ENCODE measurements around the gene NGB. TPM values are rescaled to one million over a fixed set of nuclear protein-coding genes. Genes with fewer than 3 reads are reported as not detected.

Gene NGB
- total and polyA plus RNA-seq, 4 donors = not detected

GRCh38 chr14:77238356-77238755, 32.6 kb downstream of the NGB start:
- Histone ChIP-seq H3K27me3 (ENCODE audit: control insufficient read depth in 3 of 3, insufficient read depth in 3 of 3, low read length in 2 of 3) (peaks cover 0 to 3% (median 0%) of the 10 kb centered on the region in 3 donors), H3K9ac (ENCODE audit: insufficient read depth in 1 of 2, low read length in 2 of 2) (no peak overlapping the region), H3K4me1 (ENCODE audit: control insufficient read depth in 5 of 5, insufficient read depth in 5 of 5, low read length in 5 of 5) (no peaks in the 10 kb centered on the region), H3K4me3 (no peak overlapping the region), H3K9me3 (ENCODE audit: control insufficient read depth in 4 of 4, insufficient read depth in 3 of 4, low read length in 3 of 4) (no peaks in the 10 kb centered on the region), H3K36me3 (ENCODE audit: control insufficient read depth in 4 of 4, insufficient read depth in 4 of 4, low read length in 4 of 4) (no peaks in the 10 kb centered on the region), H3K27ac (ENCODE audit: low read depth in 1 of 2, low read length in 1 of 2) (no peak overlapping the region)
- ATAC-seq (ENCODE audit: insufficient read depth, low FRiP score) = no peak
- 84 to 86% methylated on average over 3 of the region's 3 CpGs for WGBS, 2 donors
- no peak for TF ChIP-seq CTCF (IDR thresholded peaks at IDR 0.05; ENCODE audit: control extremely low read depth, extremely low read depth)
- no peak for DNase-seq

GRCh38 chr14:77236814-77237213, 34.2 kb downstream of the NGB start:
- TF ChIP-seq CTCF (IDR thresholded peaks at IDR 0.05; ENCODE audit: control extremely low read depth, extremely low read depth) = no peak
- DNase-seq = no peak
- H3K9me3 ChIP-seq (ENCODE audit: control insufficient read depth in 4 of 4, insufficient read depth in 3 of 4, low read length in 3 of 4) = peaks cover 0 to under 1% (median 0%) of the 10 kb centered on the region in 4 donors
- no peak overlapping the region for H3K9ac ChIP-seq (ENCODE audit: insufficient read depth in 1 of 2, low read length in 2 of 2)
- 69 to 78% methylated on average over 7 of the region's 7 CpGs for WGBS, 2 donors
- no peak overlapping the region for H3K4me3 ChIP-seq
- no peaks in the 10 kb centered on the region for H3K4me1 ChIP-seq (ENCODE audit: control insufficient read depth in 5 of 5, insufficient read depth in 5 of 5, low read length in 5 of 5)
- peaks cover 0 to 3% (median 0%) of the 10 kb centered on the region in 3 donors for H3K27me3 ChIP-seq (ENCODE audit: control insufficient read depth in 3 of 3, insufficient read depth in 3 of 3, low read length in 2 of 3)
- ATAC-seq (ENCODE audit: insufficient read depth, low FRiP score) = no peak
- H3K27ac ChIP-seq (ENCODE audit: low read depth in 1 of 2, low read length in 1 of 2) = no peak overlapping the region
- no peaks in the 10 kb centered on the region for H3K36me3 ChIP-seq (ENCODE audit: control insufficient read depth in 4 of 4, insufficient read depth in 4 of 4, low read length in 4 of 4)

- TF ChIP-seq CTCF (IDR thresholded peaks at IDR 0.05; ENCODE audit: control extremely low read depth, extremely low read depth) = no peak
- ATAC-seq (ENCODE audit: insufficient read depth, low FRiP score) = no peak
- Histone ChIP-seq H3K4me1 (ENCODE audit: control insufficient read depth in 5 of 5, insufficient read depth in 5 of 5, low read length in 5 of 5) (no peaks in the 10 kb centered on the region), H3K9ac (ENCODE audit: insufficient read depth in 1 of 2, low read length in 2 of 2) (no peak overlapping the region), H3K4me3 (no peak overlapping the region), H3K36me3 (ENCODE audit: control insufficient read depth in 4 of 4, insufficient read depth in 4 of 4, low read length in 4 of 4) (no peaks in the 10 kb centered on the region), H3K9me3 (ENCODE audit: control insufficient read depth in 4 of 4, insufficient read depth in 3 of 4, low read length in 3 of 4) (peaks cover 0 to 6% (median 3%) of the 10 kb centered on the region in 4 donors), H3K27me3 (ENCODE audit: control insufficient read depth in 3 of 3, insufficient read depth in 3 of 3, low read length in 2 of 3) (peaks cover 0 to 3% (median 0%) of the 10 kb centered on the region in 3 donors), H3K27ac (ENCODE audit: low read depth in 1 of 2, low read length in 1 of 2) (no peak overlapping the region)
- no peak for DNase-seq
- 72 to 91% methylated on average over 3 of the region's 3 CpGs for WGBS, 2 donors
Measured at GRCh38 chr14:77231721-77232120, 39.3 kb downstream of the NGB start.

GRCh38 chr14:77230914-77231313, 40.1 kb downstream of the NGB start:
- no peaks in the 10 kb centered on the region for H3K4me1 ChIP-seq (ENCODE audit: control insufficient read depth in 5 of 5, insufficient read depth in 5 of 5, low read length in 5 of 5)
- H3K27me3 ChIP-seq (ENCODE audit: control insufficient read depth in 3 of 3, insufficient read depth in 3 of 3, low read length in 2 of 3) = peaks cover 0 to 3% (median 0%) of the 10 kb centered on the region in 3 donors
- H3K9me3 ChIP-seq (ENCODE audit: control insufficient read depth in 4 of 4, insufficient read depth in 3 of 4, low read length in 3 of 4) = peaks cover 0 to 7% (median 3%) of the 10 kb centered on the region in 4 donors
- ATAC-seq (ENCODE audit: insufficient read depth, low FRiP score) = no peak
- H3K4me3 ChIP-seq = no peak overlapping the region
- WGBS, 2 donors = 72 to 91% methylated on average over 2 of the region's 2 CpGs
- no peak for TF ChIP-seq CTCF (IDR thresholded peaks at IDR 0.05; ENCODE audit: control extremely low read depth, extremely low read depth)
- H3K36me3 ChIP-seq (ENCODE audit: control insufficient read depth in 4 of 4, insufficient read depth in 4 of 4, low read length in 4 of 4) = no peaks in the 10 kb centered on the region
- H3K27ac ChIP-seq (ENCODE audit: low read depth in 1 of 2, low read length in 1 of 2) = no peak overlapping the region
- no peak overlapping the region for H3K9ac ChIP-seq (ENCODE audit: insufficient read depth in 1 of 2, low read length in 2 of 2)
- DNase-seq = no peak
